Epithelial cell of proximal tubule (primary cell): Measurements from ENCODE around the gene RASA1. TPM values are rescaled to one million over a fixed set of nuclear protein-coding genes. Genes with fewer than 3 reads are reported as not detected.

Experiments
- DNase-seq: peaks from one replicate; pipeline ENCODE4 v3.0.0-alpha.2; 2011; ENCODE audit warnings: low read depth
- H3K4me3 ChIP-seq: 2 replicates; pipeline ENCODE4 v1.5.1; 2011; ENCODE audit warnings: low read depth, mild to moderate bottlenecking, low read length
- total RNA-seq: library from RNA; depleted of rRNA; stranded (reverse); fragments of >200 nt; gene quantifications from 2 replicates; pipeline ENCODE4 v1.2.3, GENCODE V29; 2015
- TF ChIP-seq, protein P1 (sequence below): conservative IDR thresholded peaks from 2 replicates; pipeline ENCODE4 v1.5.1; 2012; ENCODE audit warnings: low read depth, mild to moderate bottlenecking, low read length

Gene RASA1
- total RNA-seq, 1 donor from 2014 or later: 40.7 TPM

DNA sequence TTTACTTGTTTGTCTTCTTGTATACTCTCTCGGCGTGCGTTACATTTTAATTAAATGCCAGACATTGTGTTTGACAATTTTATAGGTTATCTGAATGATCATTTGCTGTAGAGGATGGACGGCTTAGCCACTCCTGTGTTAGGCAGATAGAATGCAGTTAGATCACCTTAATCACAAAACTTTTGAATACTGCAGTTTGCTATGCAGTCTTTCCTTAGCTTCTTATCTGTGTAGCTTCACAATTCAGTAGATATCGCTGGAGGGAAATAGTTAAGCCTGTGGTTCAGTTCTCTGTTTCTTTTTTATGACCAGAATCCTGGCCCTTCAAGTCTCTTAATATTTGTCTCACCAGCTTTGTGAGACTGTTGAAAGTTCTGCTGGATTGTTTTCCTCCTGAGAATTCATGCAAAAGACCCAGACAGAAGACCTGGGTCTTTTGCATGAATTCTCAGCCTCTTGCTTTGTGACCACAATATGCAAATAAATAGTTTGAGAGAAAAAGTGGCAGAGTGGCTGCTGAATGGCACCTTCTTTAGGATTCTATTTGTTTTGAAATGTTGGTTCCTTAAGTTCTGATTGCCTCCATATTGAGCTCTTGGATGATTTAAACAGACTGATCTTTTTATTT, 40.2 kb downstream of the RASA1 start:
- H3K4me3 ChIP-seq: no peak overlapping the region
- TF ChIP-seq, protein P1, sequence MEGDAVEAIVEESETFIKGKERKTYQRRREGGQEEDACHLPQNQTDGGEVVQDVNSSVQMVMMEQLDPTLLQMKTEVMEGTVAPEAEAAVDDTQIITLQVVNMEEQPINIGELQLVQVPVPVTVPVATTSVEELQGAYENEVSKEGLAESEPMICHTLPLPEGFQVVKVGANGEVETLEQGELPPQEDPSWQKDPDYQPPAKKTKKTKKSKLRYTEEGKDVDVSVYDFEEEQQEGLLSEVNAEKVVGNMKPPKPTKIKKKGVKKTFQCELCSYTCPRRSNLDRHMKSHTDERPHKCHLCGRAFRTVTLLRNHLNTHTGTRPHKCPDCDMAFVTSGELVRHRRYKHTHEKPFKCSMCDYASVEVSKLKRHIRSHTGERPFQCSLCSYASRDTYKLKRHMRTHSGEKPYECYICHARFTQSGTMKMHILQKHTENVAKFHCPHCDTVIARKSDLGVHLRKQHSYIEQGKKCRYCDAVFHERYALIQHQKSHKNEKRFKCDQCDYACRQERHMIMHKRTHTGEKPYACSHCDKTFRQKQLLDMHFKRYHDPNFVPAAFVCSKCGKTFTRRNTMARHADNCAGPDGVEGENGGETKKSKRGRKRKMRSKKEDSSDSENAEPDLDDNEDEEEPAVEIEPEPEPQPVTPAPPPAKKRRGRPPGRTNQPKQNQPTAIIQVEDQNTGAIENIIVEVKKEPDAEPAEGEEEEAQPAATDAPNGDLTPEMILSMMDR: no peak
- no peak for DNase-seq

DNA sequence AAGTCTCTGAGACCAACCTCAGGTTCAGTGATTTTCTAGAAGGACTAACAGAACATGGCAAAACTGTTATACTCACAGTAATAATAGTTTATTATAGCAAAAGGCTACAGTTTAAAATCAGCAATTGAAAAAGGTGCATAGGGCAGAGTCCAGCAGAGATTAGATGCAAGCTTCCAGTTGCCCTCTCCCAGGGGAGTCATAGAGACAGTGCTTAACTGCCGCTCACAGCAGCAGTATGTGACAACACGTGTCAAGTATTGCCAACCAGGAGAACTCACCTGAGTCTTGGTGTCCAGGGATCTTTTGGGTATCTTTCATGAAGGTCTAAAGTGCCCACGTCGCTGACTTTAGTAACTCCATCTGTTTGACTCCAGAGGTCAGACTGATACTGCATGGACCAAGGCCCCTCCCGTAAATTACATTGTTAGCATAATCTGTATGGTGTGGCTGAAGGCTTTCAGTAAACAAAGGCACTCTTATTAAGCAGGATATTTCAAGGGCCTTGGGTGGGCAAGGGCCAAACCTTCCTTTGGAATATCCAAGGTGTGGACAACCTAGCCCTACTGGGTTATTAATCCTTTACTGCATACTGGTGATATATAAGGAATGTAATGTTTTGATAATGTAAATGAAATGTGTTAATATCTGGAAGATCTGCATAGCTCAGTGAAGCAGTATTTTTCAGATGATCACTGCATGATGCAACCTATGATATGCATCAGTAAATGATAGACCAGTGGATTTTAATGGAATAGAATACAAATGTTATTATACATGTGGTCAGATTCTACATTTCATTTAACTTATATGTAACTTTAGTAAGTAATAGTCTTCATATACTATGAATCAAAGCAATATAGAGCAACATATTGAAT, 44.0 kb downstream of the RASA1 start:
- DNase-seq: no peak
- no peak overlapping the region for H3K4me3 ChIP-seq

GRCh38 chr5:87313216-87313615, 45.5 kb downstream of the RASA1 start:
- H3K4me3 ChIP-seq: no peak overlapping the region
- no peak for DNase-seq
- TF ChIP-seq, protein P1: no peak

More for the DNA sequence above, 44.0 kb downstream of the RASA1 start:
- TF ChIP-seq, protein P1: no peak

GRCh38 chr5:87319469-87319868, 51.8 kb downstream of the RASA1 start:
- TF ChIP-seq, protein P1: no peak
- DNase-seq: no peak
- no peak overlapping the region for H3K4me3 ChIP-seq

DNA sequence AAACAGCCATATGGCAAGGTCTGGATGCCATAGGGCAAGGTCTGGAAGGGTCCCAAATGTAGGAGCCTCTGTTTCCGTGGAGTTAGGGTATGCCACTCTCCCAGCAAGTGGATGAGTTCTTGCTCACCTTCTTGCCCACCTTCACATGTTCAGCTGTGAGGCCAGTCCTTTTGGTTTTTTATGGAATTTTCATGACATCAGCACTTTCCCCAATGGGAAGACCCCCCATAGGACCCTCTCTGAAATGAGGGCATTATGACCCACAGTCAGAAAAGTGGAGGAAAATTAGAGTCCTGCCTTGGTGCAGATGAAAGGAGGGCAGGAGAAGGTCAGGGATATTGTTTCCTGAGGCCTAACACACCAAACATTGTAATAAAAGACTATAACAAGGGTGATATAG, 53.9 kb downstream of the RASA1 start:
- TF ChIP-seq, protein P1: no peak
- no peak for DNase-seq

DNA sequence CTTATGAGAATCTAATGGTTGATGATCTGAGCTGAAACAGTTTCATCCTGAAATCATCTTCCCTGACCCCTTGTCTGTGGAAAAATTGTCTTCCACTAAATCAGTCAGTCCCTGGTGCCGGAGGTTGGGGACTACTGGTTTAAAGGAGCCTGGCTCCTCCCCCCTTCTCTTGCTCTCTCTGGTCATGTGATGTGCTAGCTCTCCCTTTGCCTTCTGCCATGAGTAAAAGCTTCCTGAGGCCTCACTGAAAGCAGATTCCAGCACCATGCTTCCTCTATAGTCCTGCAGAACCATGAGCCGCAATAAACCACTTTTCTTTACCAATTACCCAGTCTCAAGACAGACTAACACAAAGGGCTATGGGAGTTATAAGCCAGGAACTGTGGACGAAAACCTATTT, 54.7 kb downstream of the RASA1 start:
- DNase-seq: no peak
- TF ChIP-seq, protein P1: no peak
- no peak overlapping the region for H3K4me3 ChIP-seq

More for the DNA sequence above, 53.9 kb downstream of the RASA1 start:
- H3K4me3 ChIP-seq: no peak overlapping the region
